PFSK-1 (cell line): ENCODE data around the gene PDX1.

Experiments used
- REST ChIP-seq, 2 experiments: IDR thresholded peaks; 2 replicates each; pipeline versions ENCODE4 v1.6.1 to v1.8.0; 2011 to 2012; ENCODE audit warnings: low read depth in 2 of 2, low read length in 2 of 2, control low read depth in 1 of 2, inconsistent platforms in 1 of 2, mild to moderate bottlenecking in 1 of 2, moderate library complexity in 1 of 2; ENCODE audit not compliant: insufficient read depth in 1 of 2
- TAF1 ChIP-seq: IDR thresholded peaks from 2 replicates; pipeline ENCODE4 v1.6.1; 2012; ENCODE audit warnings: low read length, control low read depth, borderline replicate concordance; ENCODE audit not compliant: insufficient read depth

- TF ChIP-seq TAF1 (no peak), REST (IDR thresholded peaks at IDR 0.05; ENCODE audit: insufficient read depth in 1 of 2, low read depth in 2 of 2, low read length in 2 of 2) (no peak)
Measured at GRCh38 chr13:27915301-27916207, 4.2 kb upstream of the PDX1 start.
